AG08396 (cell line): ENCODE measurements around the gene QRICH1.

Source experiments
- DNase-seq: peaks from one replicate; pipeline ENCODE4 v3.0.0; 2012; ENCODE audit warnings: low spot score, mixed read lengths

QRICH1 gene

GRCh38 chr3:49032646-49033304 is 61.1 kb downstream of the QRICH1 start:
- DNase-seq = no peak

GRCh38 chr3:49030321-49030720 is 63.5 kb downstream of the QRICH1 start:
- DNase-seq = no peak

DNA sequence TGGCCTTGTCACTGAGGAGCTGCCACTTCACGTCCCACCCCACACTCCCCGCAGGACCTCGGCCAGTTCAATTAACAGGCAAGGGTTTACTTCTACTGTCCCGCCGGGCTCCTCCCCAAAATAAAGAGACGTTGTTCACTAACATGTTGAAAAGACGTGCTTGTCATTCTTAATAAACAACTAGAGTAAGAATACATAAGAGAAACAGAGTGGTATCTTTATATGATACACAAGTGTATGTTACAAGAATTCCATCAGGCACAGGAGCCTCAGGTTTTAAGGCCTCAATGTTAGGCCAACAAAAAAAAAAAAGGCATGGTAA is 64.3 kb downstream of the QRICH1 start:
- no peak for DNase-seq

- peak; percentile 92 for DNase-seq
These were observed 65.0 kb downstream of the QRICH1 start, which contains the start of gene IMPDH2 for GRCh38 chr3:49028673-49029562. Gene IMPDH2 (minus strand): TSS chr3:49029398. CDS start chr3:49029350, 48 bp downstream.

GRCh38 chr3:49028298-49028672 is 65.6 kb downstream of the QRICH1 start:
- no peak for DNase-seq

DNA sequence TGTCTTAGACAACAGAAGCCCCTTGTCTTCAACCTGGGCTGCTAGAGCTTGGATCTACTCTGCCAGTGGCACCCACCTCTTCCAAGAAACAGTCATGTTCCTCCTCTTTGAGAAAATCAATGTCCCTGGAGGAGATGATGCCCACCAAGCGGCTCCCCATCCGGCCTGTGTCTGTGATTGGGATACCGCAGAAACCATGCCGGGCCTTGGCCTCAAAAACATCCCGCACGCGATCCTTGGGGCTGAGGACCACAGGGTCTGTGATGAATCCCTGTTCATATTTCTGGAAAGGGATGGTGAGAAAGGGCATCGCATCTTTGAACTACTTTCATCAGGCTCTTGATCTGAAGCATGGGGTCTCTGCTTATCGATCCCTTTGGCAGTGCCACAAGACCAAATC is 66.2 kb downstream of the QRICH1 start:
- no peak for DNase-seq

GRCh38 chr3:49026536-49026935 is 67.3 kb downstream of the QRICH1 start:
- DNase-seq = no peak

DNA sequence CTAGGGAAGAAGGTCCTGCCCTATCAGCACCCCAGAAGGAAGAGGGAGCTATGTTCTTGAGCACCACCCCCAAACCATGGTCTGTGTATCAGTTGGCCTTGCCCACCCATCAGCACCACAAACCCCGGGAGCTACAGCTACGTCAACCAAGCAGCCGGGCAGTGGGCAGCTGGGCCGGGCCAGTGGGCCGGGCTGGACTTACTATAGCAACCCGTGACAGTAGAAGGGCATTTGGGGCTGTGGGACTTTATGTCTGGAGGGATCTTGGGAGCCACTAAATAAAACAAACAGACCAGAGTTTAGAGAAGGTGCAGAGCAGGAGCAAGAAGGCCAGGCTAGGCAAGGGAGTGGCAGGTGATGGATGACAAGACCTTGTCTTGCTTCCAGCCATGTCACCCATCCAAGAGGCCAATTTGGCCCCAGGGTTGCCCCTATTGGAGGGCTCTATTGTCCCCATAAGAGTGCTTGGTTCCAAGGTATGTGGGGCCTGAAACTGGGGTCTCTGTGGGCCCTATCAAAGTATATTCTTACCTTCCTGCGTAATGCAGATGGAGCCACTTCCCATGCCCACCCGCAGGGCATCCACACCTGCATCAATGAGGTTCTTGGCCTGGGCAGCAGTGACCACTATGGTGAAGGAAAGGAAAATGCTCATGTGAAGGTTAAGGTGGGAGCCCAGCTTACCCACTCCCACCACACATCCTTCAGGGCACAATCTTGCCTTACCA is 67.9 kb downstream of the QRICH1 start:
- no peak for DNase-seq

DNA sequence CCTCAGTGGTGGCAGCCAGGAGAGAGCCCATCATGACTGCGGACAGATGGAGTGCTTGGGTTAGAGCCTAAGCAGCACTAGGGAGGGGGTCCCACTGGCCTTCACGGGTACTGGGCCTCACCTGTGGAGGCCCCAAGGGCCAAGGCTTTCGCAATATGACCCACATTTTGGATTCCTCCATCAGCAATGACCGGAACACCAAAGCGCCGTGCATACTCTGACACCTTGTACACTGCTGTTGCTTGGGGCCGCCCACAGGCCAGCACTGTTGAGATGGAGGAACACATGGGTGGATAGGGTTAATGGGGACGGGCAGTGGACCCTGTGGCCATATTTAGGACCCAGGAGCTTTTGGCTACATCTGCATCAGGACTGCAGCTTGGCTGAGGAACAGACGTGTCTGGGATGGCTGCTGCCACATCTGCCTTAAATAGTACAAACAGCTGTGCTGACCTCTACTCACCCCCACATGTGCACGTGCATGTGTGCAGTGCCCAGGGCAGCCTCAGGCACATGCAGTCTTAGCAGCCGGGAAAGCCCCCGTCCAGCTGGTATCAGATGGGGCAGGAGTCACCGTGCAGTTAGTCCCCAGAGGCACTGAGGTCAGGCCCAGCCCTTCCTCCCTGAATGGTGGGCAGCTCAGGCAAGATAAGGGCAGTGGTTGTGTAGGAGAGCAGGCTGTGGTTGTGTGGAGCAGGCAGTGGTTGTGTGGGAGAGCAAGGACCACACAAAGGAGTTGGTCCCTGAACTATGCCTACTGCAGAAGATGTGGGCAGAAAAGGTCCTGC is 68.7 kb downstream of the QRICH1 start:
- no peak for DNase-seq

- no peak for DNase-seq
These were observed 69.4 kb downstream of the QRICH1 start for GRCh38 chr3:49024449-49024848.

- DNase-seq = no peak
These were observed 70.1 kb downstream of the QRICH1 start for GRCh38 chr3:49023775-49024174.

DNA sequence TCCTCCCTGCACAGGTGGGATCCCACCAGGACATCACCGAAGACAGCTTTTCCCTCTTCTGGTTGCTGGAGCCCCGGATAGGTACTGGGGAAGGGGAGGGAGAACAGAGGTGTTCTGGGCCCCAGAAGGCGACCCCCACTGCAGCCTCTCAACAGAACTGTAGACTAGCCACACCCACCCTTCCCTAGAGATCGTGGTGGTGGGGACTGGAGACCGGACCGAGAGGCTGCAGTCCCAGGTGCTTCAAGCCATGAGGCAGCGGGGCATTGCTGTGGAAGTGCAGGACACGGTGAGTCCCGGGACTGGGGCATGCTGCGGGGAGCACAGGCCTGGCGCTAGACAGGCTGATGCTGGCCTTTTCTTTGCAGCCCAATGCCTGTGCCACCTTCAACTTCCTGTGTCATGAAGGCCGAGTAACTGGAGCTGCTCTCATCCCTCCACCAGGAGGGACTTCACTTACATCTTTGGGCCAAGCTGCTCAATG is 71.1 kb downstream of the QRICH1 start:
- no peak for DNase-seq

GRCh38 chr3:49021813-49022687 is 71.8 kb downstream of the QRICH1 start, which contains the start of gene NDUFAF3:
Gene NDUFAF3 (plus strand): TSS chr3:49022121. CDS start chr3:49022145, 24 bp downstream.
- peak; percentile 94 for DNase-seq

DNA sequence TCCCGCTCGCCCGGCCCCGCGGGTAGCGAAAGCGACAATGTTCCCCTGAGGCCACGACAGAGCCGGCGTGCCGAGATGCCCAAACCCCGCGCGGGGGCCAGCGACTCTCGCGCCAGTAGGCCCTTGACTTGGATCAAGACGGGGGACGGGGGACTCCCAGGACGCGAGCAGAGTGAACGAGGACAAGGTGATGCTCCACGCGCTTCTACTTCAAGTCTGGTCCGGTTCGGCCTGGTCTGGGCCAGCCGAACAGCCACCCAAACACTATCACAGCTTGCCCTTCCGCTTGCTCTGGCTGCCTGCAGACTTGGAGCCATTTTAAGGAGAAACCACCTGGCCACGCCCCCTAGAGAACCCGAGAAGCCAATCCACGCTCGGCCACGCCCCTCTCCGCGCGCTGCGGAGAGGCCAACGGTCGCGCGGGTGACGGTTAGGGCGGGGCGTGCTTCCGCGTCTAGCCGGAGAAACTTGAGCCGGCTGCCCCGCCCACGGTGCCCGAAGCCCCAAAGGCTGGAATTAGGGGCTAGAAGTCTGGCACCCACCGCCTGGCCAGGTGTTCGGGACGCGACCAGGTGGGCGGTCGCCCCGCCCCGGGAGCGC is 72.6 kb downstream of the QRICH1 start:
- DNase-seq = peak; percentile 97

GRCh38 chr3:49020330-49021212 is 73.3 kb downstream of the QRICH1 start:
- peak; percentile 29 for DNase-seq

DNA sequence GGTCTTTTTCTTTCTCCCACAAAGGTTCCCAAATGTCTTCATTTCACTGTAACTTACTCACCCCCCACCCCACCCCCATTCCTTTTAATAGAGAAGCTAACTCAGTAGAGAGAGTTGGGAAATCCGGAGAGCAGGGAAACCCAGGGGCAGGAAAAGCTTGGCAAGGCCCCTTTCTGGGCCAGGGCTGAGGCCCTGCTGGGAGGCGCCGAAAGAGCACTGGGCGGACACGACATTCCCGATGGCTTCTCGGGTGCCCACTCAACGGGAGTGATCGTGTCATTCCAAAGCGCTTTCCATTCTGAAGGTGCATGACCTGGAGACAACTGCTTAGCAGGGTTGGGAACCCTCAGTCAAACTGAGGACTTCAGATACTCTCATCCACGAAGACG is 73.9 kb downstream of the QRICH1 start:
- no peak for DNase-seq

DNA sequence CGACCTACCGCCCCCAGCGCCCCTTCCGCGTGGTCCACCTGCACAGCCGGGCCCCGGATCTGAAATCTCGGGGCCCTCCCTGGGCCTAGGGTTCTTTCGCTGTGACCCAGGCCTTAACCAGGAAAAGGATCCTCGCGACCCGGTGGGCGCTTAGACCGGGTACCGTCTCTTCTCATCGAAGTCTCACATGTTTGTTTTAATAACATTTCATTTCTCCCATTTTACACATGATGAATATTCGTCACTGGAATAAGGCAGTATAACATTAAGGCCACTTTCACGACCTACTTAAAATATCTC is 75.2 kb downstream of the QRICH1 start:
- no peak for DNase-seq

- peak; percentile 76 for DNase-seq
These were observed 75.7 kb downstream of the QRICH1 start, which contains the start of gene DALRD3 for GRCh38 chr3:49017971-49018706. Gene DALRD3 (minus strand): TSS chr3:49018580. CDS start chr3:49018564, 16 bp downstream.
